PC-9 (cell line): ENCODE results near the gene SRC. TPM values are rescaled to one million over a fixed set of nuclear protein-coding genes. Genes with fewer than 3 reads are reported as not detected.

ENCODE experiments used
- BruUV-seq: library from RNA; stranded (reverse); fragments of 400-500 nt; replicated peaks from 2 replicates; lab custom pipeline; 2021; lab: Mats Ljungman, UMichigan
- CTCF ChIA-PET: fragments of 300-600 bp; sonication (Branson Sonifier 250); formaldehyde crosslinking; loops from one replicate; lab custom pipeline; 2022; ENCODE audit warnings: antibody characterized with exemption; lab: Charles Lee
- POLR2A ChIA-PET: fragments of 300-600 bp; sonication (Branson Sonifier 250); formaldehyde crosslinking; loops from one replicate; lab custom pipeline; 2022; ENCODE audit warnings: antibody characterized with exemption; ENCODE audit not compliant: unreplicated experiment; lab: Charles Lee
- DNase-seq, 2 experiments: peaks; one replicate each; pipeline versions ENCODE4 v3.0.0 to v3.0.0-alpha.2; 2015 to 2022; ENCODE audit warnings: mixed read lengths in 1 of 2
- H2AFZ ChIP-seq: fragments of 200-600 bp; sonication (generic); 2 replicates; pipeline ENCODE4 v1.8.1; 2017; ENCODE audit warnings: antibody characterized with exemption
- H3F3A ChIP-seq: fragments of 200-600 bp; sonication (generic); 2 replicates; pipeline ENCODE4 v1.8.1; 2017; ENCODE audit warnings: antibody characterized with exemption, mild to moderate bottlenecking, low read depth; ENCODE audit not compliant: insufficient read depth
- H3K27ac ChIP-seq: fragments of 200-600 bp; sonication (generic); 2 replicates; pipeline ENCODE4 v1.6.1; 2016; ENCODE audit warnings: mixed run types
- H3K27me3 ChIP-seq: fragments of 200-600 bp; sonication (generic); 2 replicates; pipeline ENCODE4 v1.6.1; 2016; ENCODE audit warnings: low read depth, mixed run types; ENCODE audit not compliant: insufficient read depth
- H3K36me3 ChIP-seq: fragments of 200-600 bp; sonication (generic); 2 replicates; pipeline ENCODE4 v1.6.1; 2016; ENCODE audit warnings: low read depth, mixed run types
- H3K4me1 ChIP-seq: fragments of 200-600 bp; sonication (generic); replicated peaks from 2 replicates; pipeline ENCODE4 v1.6.1; 2016; ENCODE audit warnings: mixed run types; ENCODE audit not compliant: insufficient read depth
- H3K4me2 ChIP-seq: fragments of 200-600 bp; sonication (generic); 2 replicates; pipeline ENCODE4 v1.6.1; 2017; ENCODE audit warnings: mixed run types
- H3K4me3 ChIP-seq: fragments of 200-600 bp; sonication (generic); 2 replicates; pipeline ENCODE4 v1.6.1; 2016; ENCODE audit warnings: mixed run types
- H3K79me2 ChIP-seq: fragments of 200-600 bp; sonication (generic); 2 replicates; pipeline ENCODE4 v1.6.1; 2017; ENCODE audit warnings: low read depth, mixed run types
- H3K9me2 ChIP-seq: fragments of 200-600 bp; sonication (generic); 2 replicates; pipeline ENCODE4 v1.8.1; 2017; ENCODE audit warnings: mild to moderate bottlenecking; ENCODE audit not compliant: insufficient read depth
- H3K9me3 ChIP-seq: fragments of 200-600 bp; sonication (generic); 2 replicates; pipeline ENCODE4 v1.8.1; 2016; ENCODE audit warnings: low read depth; ENCODE audit not compliant: insufficient read depth
- H4K20me1 ChIP-seq: fragments of 200-600 bp; sonication (generic); 2 replicates; pipeline ENCODE4 v1.8.1; 2017; ENCODE audit not compliant: insufficient read depth
- CTCF ChIP-seq: fragments of 200-600 bp; sonication (generic); conservative IDR thresholded peaks from 2 replicates; pipeline ENCODE4 v1.6.1; 2017; ENCODE audit warnings: mixed run types, antibody characterized with exemption, mild to moderate bottlenecking, moderate library complexity
- EZH2 ChIP-seq: fragments of 200-600 bp; sonication (generic); IDR thresholded peaks from 2 replicates; pipeline ENCODE4 v1.8.0; 2017; ENCODE audit warnings: antibody characterized with exemption, low read depth
- intact Hi-C: fragments of 100-400 bp; cut with micrococcal nuclease; formaldehyde crosslinking; loops from one replicate; pipeline ENCODE4 v1.10.0; 2022; ENCODE audit not compliant: unreplicated experiment
- total RNA-seq: library from RNA; stranded (reverse); gene quantifications from 2 replicates; pipeline ENCODE4 v1.2.3, GENCODE V29; 2021

Gene SRC
- total RNA-seq, 1 experiment from 2014 or later, result 58.4 TPM

DNA sequence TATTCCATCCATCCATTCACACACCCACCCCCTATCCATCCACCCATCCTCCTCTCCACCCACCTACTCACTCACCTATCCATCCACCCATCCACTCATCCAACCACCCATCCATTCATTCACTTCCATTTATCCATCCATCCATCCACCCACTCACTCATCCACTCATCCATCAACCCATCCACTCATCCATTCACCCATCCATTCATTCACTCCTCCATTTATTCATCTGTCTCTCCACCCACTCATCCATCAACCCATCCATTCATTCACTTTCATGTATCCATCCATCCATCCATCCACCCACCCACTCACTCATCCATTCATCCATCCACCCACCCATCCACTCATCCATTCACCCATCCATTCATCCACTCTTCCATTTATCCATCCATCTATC lies 84.1 kb downstream of the SRC start:
- no peak overlapping the region for H3K4me2 ChIP-seq
- H3F3A ChIP-seq, result no peaks in the 10 kb centered on the region
- no peak overlapping the region for H3K27ac ChIP-seq
- no peak overlapping the region for H2AFZ ChIP-seq
- peaks cover 100% of the 10 kb centered on the region for H3K27me3 ChIP-seq
- H3K4me3 ChIP-seq, result no peak overlapping the region
- no peak for DNase-seq
- H3K4me1 ChIP-seq, result no peaks in the 10 kb centered on the region
- intact Hi-C loops, result no loop called here
- H3K9me3 ChIP-seq, result no peaks in the 10 kb centered on the region
- no peaks in the 10 kb centered on the region for H3K36me3 ChIP-seq
- H4K20me1 ChIP-seq, result no peaks in the 10 kb centered on the region
- H3K79me2 ChIP-seq, result no peaks in the 10 kb centered on the region
- ChIA-PET POLR2A (no interaction called here), CTCF (no interaction called here)
- no peaks in the 10 kb centered on the region for H3K9me2 ChIP-seq
- TF ChIP-seq EZH2 (no peak), CTCF (no peak)
- BruUV-seq, result no TSS peak

- H3K27ac ChIP-seq, result no peak overlapping the region
- no peaks in the 10 kb centered on the region for H3K79me2 ChIP-seq
- ChIA-PET POLR2A (interaction anchor here (0.6 kb wide), 1 partner anchor 1335 kb away, joined by 3 read pairs; no protein-coding TSS in a partner anchor), CTCF (no interaction called here)
- no TSS peak for BruUV-seq
- H3K4me3 ChIP-seq, result no peak overlapping the region
- H3K27me3 ChIP-seq, result peaks cover 100% of the 10 kb centered on the region
- no peaks in the 10 kb centered on the region for H3K36me3 ChIP-seq
- H3K9me2 ChIP-seq, result no peaks in the 10 kb centered on the region
- TF ChIP-seq CTCF (no peak), EZH2 (no peak)
- no peaks in the 10 kb centered on the region for H3K9me3 ChIP-seq
- H3K4me2 ChIP-seq, result no peak overlapping the region
- no peaks in the 10 kb centered on the region for H3F3A ChIP-seq
- no peaks in the 10 kb centered on the region for H3K4me1 ChIP-seq
- DNase-seq, result no peak
- intact Hi-C loops, result no loop called here
- H2AFZ ChIP-seq, result no peak overlapping the region
- H4K20me1 ChIP-seq, result no peaks in the 10 kb centered on the region
These were observed 85.0 kb downstream of the SRC start for GRCh38 chr20:37430778-37431460.

GRCh38 chr20:37431786-37432185 lies 85.8 kb downstream of the SRC start:
- H3K27ac ChIP-seq, result no peak overlapping the region
- DNase-seq, result no peak
- no TSS peak for BruUV-seq

More at GRCh38 chr20:37431786-37432185, 85.8 kb downstream of the SRC start:
- H3K9me2 ChIP-seq, result no peaks in the 10 kb centered on the region
- H3K36me3 ChIP-seq, result no peaks in the 10 kb centered on the region
- no peaks in the 10 kb centered on the region for H3K79me2 ChIP-seq
- no peaks in the 10 kb centered on the region for H4K20me1 ChIP-seq
- no peak overlapping the region for H2AFZ ChIP-seq
- ChIA-PET CTCF (no interaction called here), POLR2A (no interaction called here)
- H3F3A ChIP-seq, result no peaks in the 10 kb centered on the region
- no peak overlapping the region for H3K4me2 ChIP-seq
- H3K4me3 ChIP-seq, result no peak overlapping the region
- H3K9me3 ChIP-seq, result no peaks in the 10 kb centered on the region
- intact Hi-C loops, result no loop called here
- TF ChIP-seq CTCF (no peak), EZH2 (no peak)
- peaks cover 91% of the 10 kb centered on the region for H3K27me3 ChIP-seq
- no peaks in the 10 kb centered on the region for H3K4me1 ChIP-seq
